ENCODE data around the gene ZNF574.
"Not testable (repeated sequence)": the region's sequence is repeated elsewhere in the genome, so short reads cannot be mapped to it uniquely, and the experiment has no call there.

ZNF574 gene

DNA sequence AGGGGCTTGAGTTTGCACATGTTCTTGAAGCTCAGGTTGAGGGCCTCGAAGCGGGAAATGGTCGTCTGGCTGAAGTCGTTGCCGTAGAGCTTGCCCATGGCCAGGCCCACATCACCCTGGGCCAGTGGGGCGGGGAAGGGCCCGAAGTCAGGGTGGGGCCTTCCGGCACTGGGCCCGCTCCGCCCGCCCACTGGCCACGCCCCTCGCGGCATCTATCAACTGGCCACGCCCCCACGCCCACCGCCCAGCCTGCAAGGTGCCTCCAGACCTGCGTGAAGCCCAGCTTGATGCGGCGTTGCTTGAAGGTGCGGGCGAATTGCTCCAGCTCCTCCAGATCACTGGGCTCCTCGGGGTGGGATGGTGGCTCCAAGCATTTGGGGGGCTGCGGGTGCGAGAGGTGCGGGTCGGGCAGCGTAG, 19.9 kb downstream of the ZNF574 start:
- H3K4me3 ChIP-seq (ENCODE audit: low read length): no peak overlapping the region
- no peak for TF ChIP-seq ZNF274 (IDR thresholded peaks at IDR 0.05; ENCODE audit: low read depth, low read length)

DNA sequence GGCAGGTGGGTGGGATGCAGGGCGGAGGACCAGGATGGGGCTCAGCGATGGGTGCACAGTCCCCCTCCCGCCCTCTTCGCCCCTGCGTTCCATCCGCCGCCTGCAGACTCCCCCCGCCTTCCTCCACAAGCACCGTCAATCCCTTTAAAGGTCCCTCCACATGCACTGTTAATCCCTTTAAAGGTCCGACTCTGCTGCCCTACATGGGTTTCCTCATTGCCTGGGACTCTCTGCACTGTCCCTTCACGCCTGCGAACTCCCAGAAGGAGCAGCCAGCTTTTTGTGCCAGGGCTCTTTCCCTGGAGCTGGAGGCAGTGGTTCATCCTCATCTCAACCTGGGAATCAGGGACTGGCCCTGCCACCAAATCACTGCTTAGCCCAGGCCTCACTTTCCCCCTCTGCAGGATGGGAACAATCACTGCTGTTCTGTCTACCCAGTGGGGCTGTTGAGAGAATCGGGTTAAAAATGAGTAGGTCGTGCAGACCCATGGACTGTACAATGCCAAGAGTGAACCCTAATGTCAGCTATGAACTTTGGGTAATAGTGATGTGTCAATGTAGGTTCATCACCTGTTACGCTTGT, 20.4 kb downstream of the ZNF574 start:
- no peak overlapping the region for H3K4me3 ChIP-seq (ENCODE audit: low read length)
- TF ChIP-seq ZNF274 (IDR thresholded peaks at IDR 0.05; ENCODE audit: low read depth, low read length): no peak

DNA sequence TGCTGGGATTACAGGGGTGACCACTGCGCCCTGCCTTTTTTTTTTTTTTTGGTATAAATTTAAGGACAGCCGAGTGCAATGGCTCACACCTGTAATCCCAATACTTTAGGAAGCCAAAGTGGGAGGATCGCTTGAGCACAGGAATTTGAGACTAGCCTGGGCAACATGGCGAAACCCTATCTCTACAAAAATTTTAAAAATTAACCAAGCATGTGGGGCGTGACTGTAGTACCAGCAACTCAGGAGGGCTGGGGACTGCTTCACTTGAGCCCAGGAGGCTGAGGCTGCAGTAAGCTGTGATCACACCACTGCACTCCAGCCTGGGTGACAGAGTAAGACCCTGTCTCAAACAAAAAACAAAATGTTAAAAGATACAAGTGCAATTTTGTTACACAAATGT, 21.5 kb downstream of the ZNF574 start:
- no peak overlapping the region for H3K4me3 ChIP-seq (ENCODE audit: low read length)
- no peak for TF ChIP-seq ZNF274 (IDR thresholded peaks at IDR 0.05; ENCODE audit: low read depth, low read length)

DNA sequence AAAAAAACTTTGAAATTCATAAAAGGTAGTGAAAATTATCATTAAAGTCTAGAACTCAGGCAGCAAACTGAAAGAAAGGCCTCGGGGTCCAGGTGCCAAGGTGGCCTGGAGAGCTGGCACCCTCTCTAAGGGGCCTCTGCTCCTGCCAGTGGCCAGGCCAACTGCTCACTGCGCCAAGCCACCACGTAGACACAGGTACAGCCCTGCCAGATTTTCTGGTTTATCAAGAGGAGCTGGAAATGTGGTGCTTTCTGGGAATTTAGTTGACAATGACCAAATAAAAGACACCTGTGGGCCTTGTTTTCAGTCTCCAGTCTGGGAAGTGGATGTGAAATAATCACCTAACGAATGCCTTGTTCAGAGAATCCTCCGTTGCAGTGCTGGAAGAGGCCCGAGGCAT, 22.8 kb downstream of the ZNF574 start:
- H3K4me3 ChIP-seq (ENCODE audit: low read length): no peak overlapping the region
- no peak for TF ChIP-seq ZNF274 (IDR thresholded peaks at IDR 0.05; ENCODE audit: low read depth, low read length)

DNA sequence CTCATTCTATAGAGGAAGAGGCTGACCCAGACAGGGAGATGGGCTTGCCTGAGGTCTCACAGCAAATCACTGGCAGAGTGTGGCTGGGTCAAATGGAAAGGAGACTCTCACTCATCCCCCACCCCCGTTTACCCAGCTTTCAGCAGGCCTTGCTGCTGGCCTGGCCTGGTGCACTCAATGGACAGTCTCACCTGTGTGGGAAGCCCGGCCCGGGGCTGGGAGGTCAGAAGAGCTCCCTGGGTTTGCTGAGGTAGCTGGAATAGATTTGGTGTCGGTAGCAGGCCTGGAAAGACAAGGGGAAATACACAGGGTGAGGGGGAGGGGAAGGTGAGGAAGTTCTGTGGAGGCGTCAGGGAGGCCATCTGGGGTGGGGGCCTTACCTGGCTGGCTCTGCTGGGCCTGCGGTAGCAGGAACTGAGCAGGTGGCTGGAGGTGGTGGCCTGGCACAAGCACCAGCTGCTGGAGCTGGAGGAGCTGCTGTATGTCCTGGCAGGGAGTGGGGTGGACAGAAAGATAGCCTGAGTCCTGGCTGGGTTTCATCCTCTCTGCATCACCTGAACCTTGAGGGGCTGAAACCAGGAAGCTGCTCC, 23.5 kb downstream of the ZNF574 start:
- no peak for TF ChIP-seq ZNF274 (IDR thresholded peaks at IDR 0.05; ENCODE audit: low read depth, low read length)
- no peak overlapping the region for H3K4me3 ChIP-seq (ENCODE audit: low read length)

DNA sequence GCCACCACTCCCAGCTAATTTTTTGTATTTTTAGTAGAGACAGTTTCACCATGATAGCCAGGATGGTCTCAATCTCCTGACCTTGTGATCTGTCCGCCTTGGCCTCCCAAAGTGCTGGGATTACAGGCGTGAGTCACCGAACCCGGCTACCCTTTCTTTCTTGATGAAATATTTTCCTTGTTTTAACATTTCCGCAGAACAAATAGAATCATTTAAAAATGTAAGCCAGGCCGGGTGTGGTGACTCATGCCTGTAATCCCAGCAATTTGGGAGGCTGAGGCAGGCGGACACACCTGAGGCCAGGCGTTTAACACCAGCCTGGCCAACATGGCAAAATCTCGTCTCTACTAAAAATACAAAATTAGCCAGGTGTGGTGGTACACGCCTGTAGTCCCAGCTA, 24.3 kb downstream of the ZNF574 start:
- not testable (repeated sequence) for H3K4me3 ChIP-seq (ENCODE audit: low read length)

DNA sequence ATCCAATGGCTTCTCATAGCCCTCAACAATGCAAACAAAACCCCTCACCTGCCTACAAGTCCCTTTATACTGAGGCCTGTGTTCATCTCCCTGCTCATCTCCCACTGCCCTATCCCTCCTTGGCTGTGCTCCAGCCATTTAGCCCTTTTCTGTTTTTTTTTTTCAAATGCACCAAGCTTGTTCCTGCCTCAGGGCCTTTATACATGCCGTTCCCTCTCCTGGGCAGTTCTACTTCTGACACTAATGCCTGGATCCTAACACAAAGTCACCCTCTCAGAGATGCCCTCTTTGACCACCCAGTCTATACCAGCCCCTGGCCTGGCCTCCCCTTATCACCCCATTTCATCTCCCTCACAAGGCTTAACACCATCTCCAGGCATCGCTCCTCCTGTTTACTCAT, 26.9 kb downstream of the ZNF574 start:
- no peak for TF ChIP-seq ZNF274 (IDR thresholded peaks at IDR 0.05; ENCODE audit: low read depth, low read length)
- H3K4me3 ChIP-seq (ENCODE audit: low read length): no peak overlapping the region

DNA sequence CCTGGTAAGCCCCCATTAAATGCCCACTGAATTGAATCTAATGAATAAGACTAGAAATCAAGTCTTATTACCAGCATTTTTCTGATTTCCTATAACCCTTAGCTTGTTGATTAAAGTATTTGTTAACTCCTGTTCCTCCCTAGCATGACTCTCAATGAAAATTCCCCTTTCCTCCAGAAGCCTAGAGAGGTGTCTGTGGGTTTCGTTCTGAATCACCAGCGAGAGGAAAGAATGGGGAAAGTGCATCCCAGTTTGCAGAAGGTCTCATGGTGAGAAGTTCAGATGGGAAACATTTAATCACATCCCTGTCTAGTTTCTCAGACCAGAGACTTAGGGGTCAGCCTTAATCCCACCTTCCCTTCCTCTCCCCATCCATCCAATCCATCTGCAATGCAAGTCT, 29.4 kb downstream of the ZNF574 start:
- TF ChIP-seq ZNF274 (IDR thresholded peaks at IDR 0.05; ENCODE audit: low read depth, low read length): no peak
- no peak overlapping the region for H3K4me3 ChIP-seq (ENCODE audit: low read length)

DNA sequence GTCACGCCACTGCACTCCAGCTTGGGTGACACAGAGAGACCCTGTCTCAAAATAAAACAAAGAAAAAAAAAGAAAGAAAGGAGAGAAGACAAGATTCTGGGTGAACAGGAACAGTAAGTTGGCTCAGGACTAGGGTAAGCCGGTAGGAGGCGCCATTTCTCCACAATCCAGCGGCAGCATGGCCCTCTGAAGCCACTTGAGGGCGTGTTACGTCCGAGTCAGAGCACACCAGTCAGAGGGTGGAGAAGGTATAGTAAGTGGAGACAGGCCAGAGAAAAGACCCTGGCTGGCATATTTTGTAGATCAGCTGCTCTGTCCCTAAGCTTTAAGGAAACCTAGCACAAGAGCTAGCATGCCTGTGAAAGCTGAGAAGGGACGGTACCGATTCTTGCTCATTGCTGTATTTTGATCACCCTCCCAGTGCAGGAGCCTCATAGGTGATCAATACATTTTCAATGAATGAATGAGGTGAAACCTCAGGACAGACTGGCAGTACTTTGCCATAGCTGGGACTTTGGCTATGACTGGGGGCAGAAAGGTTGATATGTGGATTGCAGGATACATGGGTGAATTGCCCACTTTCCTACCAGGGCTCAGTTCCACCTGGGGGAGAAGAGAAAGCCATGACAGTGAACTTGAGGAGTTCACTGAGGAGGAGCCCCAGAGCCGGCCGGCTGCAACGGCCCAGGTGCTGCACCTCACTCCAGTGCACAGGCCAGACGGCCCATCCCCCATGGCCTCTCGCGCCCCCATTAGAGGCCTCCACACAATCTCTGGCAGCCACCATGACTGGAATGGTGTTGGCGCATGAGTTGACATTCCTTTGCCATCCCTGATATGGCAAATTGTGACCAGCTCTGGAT, 32.8 kb downstream of the ZNF574 start:
- no peak overlapping the region for H3K4me3 ChIP-seq (ENCODE audit: low read length)
- no peak for TF ChIP-seq ZNF274 (IDR thresholded peaks at IDR 0.05; ENCODE audit: low read depth, low read length)

DNA sequence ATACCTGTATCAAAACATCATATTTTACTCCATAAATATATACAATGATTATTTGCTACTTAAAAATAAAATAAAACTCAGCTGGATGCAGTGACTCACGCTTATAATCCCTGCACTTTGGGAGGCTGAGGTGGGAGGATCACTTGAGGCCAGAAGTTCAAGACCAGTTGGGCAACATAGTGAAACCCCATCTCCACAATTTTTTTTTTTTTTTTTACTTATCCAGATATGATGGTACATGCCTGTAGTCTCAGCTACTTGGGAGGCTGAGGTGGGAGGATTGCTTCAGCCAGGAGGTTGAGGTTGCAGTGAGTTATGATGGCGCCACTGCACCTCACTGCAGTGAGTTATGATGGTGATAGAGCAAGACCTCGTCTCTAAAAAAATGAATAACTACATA, 33.9 kb downstream of the ZNF574 start:
- no peak overlapping the region for H3K4me3 ChIP-seq (ENCODE audit: low read length)
- TF ChIP-seq ZNF274 (IDR thresholded peaks at IDR 0.05; ENCODE audit: low read depth, low read length): no peak

DNA sequence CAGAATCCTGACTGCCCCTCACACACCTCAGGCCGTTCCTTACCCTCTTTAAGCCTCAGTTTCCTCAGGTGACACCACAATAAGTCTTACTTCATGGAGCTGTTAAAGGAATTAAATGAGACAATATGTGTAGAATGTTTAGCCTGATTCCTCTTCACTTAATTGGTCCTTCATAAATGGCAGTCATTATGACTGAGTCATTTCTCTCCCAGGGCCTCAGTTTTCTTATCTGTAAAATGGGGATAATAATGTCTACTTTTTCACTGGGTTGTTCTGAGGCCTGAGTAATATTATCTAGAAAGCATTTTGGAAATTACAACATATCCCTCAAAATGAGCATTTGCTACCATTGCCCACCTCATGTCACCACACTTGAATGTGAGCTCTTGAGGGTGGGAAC, 34.7 kb downstream of the ZNF574 start:
- no peak overlapping the region for H3K4me3 ChIP-seq (ENCODE audit: low read length)
- no peak for TF ChIP-seq ZNF274 (IDR thresholded peaks at IDR 0.05; ENCODE audit: low read depth, low read length)

DNA sequence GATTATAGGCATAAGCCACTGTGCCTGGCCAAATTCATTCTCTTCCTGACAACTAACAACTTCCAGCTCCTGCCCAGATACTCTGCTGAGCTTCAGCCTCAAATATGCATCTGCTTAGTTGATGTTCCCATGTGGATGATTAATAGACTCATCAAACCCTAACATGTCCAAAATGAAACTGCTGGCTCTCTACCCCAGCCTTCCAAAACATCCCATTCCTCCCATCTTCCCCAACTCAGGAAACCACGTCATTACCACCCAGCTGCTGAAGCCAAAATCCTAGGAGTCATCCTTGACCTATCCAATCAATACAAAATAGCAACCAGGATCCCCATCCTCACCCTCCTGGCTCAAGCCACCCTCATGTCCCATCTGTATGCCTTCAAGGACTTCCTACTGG, 35.4 kb downstream of the ZNF574 start:
- TF ChIP-seq ZNF274 (IDR thresholded peaks at IDR 0.05; ENCODE audit: low read depth, low read length): no peak
- H3K4me3 ChIP-seq (ENCODE audit: low read length): no peak overlapping the region

DNA sequence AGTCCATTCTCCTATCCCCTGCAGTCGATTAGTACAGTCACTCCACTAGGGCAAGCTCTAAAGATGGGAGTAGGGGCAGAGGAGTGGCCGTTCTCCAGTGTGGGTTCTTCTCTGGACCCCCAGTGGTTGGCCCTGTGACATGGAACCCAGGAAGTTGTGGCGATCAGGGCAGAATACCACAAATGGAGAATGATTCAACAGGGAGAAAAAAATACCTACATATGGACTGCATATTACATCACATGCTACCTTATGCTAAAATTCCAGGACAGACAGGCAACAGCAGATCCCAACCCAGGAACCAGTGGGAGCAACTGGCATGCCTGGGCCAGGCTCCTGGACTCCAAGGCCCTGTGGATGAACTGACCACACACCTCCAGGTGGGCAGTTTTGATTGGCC, 35.8 kb downstream of the ZNF574 start:
- no peak for TF ChIP-seq ZNF274 (IDR thresholded peaks at IDR 0.05; ENCODE audit: low read depth, low read length)
- H3K4me3 ChIP-seq (ENCODE audit: low read length): no peak overlapping the region

DNA sequence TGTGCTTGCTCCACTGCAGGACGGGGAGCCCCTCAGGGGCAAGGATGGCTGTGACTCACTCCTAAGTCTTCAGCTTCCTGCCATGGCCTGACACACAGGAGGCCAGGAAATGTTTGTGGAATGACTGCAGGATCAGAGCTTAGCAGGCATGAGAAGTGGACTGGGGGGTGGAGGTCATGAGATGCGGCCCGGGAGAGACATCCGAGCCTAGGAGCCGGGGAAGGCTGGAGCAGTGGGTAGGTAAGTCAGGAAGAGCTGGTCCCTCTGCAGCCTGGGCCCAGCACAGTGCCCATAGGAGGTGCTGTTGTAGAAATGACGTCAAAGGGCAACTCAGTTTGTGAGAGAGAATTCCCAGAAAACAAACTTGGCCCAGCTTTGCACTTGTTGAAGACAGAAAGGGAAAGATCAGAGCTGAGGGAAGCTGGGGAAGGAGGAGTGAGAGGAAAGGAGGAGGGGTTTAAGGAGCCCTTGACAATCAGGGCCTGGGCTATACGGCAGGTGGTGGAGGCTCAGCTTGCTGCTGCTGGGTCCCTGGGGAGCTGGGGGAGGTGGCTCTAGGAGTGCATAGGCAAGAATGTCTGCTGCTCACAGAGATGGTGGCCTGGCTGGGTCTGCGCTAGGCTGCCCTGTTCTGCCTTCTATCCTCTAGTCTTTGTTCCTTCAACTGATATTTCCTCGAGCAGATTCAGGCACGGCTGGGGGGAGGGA, 37.8 kb downstream of the ZNF574 start:
- no peak for TF ChIP-seq ZNF274 (IDR thresholded peaks at IDR 0.05; ENCODE audit: low read depth, low read length)

DNA sequence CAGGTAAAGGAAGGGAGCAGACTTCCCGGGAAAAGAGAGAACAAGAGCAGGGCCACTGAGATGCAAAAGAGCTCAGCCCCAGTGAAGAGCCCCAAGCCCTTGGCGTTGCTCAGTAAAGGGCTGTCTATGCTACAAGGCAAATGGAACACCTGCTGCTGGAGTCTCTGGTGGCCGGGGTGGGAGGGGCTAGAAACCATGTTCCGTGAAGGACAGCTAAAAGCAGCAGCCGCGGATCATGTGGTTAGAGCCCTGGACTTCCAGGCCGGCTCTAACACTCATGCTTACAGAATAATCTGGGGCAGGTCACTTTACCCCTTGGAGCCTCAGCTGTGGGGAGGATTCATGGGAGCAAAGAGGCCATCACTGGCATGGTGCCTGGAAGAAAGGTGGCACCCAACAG, 38.4 kb downstream of the ZNF574 start:
- H3K4me3 ChIP-seq (ENCODE audit: low read length): peak overlapping the region; percentile 9; the same call in 1 of the 2 replicates
- no peak for TF ChIP-seq ZNF274 (IDR thresholded peaks at IDR 0.05; ENCODE audit: low read depth, low read length)

More for the DNA sequence above, 37.8 kb downstream of the ZNF574 start:
- peak overlapping the region; percentile 9; the same call in 1 of the 2 replicates for H3K4me3 ChIP-seq (ENCODE audit: low read length)

Data from GM08714 (cell line).